MM.1S (cell line): ENCODE results near the gene KIZ.

ENCODE experiments used
- DNase-seq: peaks from one replicate; pipeline ENCODE4 v3.0.0-alpha.2; 2015
- H2AFZ ChIP-seq: fragments of 300-600 bp; sonication (generic); 2 replicates; pipeline ENCODE4 v1.6.0; 2016; ENCODE audit warnings: antibody characterized with exemption, low read length
- H3F3A ChIP-seq: fragments of 300-600 bp; sonication (generic); 2 replicates; pipeline ENCODE4 v1.6.1; 2016; ENCODE audit warnings: mild to moderate bottlenecking, antibody characterized with exemption, low read length, moderate library complexity, mixed read lengths; ENCODE audit not compliant: insufficient read depth
- H3K27ac ChIP-seq: fragments of 300-600 bp; sonication (generic); 2 replicates; pipeline ENCODE4 v1.5.1; 2016; ENCODE audit warnings: mild to moderate bottlenecking, low read length
- H3K27me3 ChIP-seq: fragments of 300-600 bp; sonication (generic); replicated peaks from 2 replicates; pipeline ENCODE4 v1.6.0; 2016; ENCODE audit warnings: low read length; ENCODE audit not compliant: insufficient read depth
- H3K36me3 ChIP-seq: fragments of 300-600 bp; sonication (generic); replicated peaks from 2 replicates; pipeline ENCODE4 v1.6.1; 2016; ENCODE audit warnings: mild to moderate bottlenecking, low read length, mixed read lengths; ENCODE audit not compliant: insufficient read depth
- H3K4me1 ChIP-seq: fragments of 300-600 bp; sonication (generic); 2 replicates; pipeline ENCODE4 v1.6.1; 2016; ENCODE audit warnings: low read length, mixed read lengths
- H3K4me2 ChIP-seq: fragments of 300-600 bp; sonication (generic); 2 replicates; pipeline ENCODE4 v1.6.0; 2016; ENCODE audit warnings: low read depth, low read length
- H3K4me3 ChIP-seq: fragments of 300-600 bp; sonication (generic); 2 replicates; pipeline ENCODE4 v1.5.1; 2016; ENCODE audit warnings: low read length, mixed read lengths
- H3K79me2 ChIP-seq: fragments of 300-600 bp; sonication (generic); 2 replicates; pipeline ENCODE4 v1.6.1; 2016; ENCODE audit warnings: mixed run types, low read length, mixed read lengths
- H3K9ac ChIP-seq: fragments of 300-600 bp; sonication (generic); 2 replicates; pipeline ENCODE4 v1.6.1; 2016; ENCODE audit warnings: low read length, mixed read lengths
- H3K9me2 ChIP-seq: fragments of 300-600 bp; sonication (generic); replicated peaks from 2 replicates; pipeline ENCODE4 v1.6.1; 2016; ENCODE audit warnings: mild to moderate bottlenecking, low read length, mixed read lengths; ENCODE audit not compliant: insufficient read depth
- H3K9me3 ChIP-seq: fragments of 300-600 bp; sonication (generic); replicated peaks from 2 replicates; pipeline ENCODE4 v1.6.1; 2016; ENCODE audit warnings: mild to moderate bottlenecking, low read length, mixed read lengths; ENCODE audit not compliant: insufficient read depth
- H4K20me1 ChIP-seq: fragments of 300-600 bp; sonication (generic); 2 replicates; pipeline ENCODE4 v1.6.1; 2016; ENCODE audit warnings: mild to moderate bottlenecking, low read length, moderate library complexity, mixed read lengths; ENCODE audit not compliant: insufficient read depth
- EZH2 ChIP-seq: fragments of 300-600 bp; sonication (generic); optimal IDR thresholded peaks from 2 replicates; pipeline ENCODE3; 2017; ENCODE audit warnings: low read depth, mild to moderate bottlenecking, antibody characterized with exemption, low read length, mixed read lengths
- EZH2phosphoT487 ChIP-seq: fragments of 300-600 bp; sonication (generic); IDR thresholded peaks from 2 replicates; pipeline ENCODE4 v1.6.1; 2018; ENCODE audit warnings: antibody characterized with exemption, low read length
- TF ChIP-seq, protein P1 (sequence below): fragments of 300-600 bp; sonication (generic); IDR thresholded peaks from 2 replicates; pipeline ENCODE4 v1.5.1; 2016; ENCODE audit warnings: antibody characterized with exemption, low read length, mixed read lengths

The KIZ gene, protein sequence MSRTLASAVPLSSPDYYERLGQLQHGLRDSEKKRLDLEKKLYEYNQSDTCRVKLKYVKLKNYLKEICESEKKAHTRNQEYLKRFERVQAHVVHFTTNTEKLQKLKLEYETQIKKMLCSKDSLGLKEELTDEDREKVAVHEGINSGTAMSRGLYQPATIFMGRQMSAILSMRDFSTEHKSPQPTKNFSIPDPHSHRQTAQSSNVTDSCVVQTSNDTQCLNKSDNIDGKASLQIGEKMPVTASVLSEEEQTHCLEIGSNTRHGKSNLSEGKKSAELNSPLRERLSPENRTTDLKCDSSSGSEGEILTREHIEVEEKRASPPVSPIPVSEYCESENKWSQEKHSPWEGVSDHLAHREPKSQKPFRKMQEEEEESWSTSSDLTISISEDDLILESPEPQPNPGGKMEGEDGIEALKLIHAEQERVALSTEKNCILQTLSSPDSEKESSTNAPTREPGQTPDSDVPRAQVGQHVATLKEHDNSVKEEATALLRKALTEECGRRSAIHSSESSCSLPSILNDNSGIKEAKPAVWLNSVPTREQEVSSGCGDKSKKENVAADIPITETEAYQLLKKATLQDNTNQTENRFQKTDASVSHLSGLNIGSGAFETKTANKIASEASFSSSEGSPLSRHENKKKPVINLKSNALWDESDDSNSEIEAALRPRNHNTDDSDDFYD

DNA sequence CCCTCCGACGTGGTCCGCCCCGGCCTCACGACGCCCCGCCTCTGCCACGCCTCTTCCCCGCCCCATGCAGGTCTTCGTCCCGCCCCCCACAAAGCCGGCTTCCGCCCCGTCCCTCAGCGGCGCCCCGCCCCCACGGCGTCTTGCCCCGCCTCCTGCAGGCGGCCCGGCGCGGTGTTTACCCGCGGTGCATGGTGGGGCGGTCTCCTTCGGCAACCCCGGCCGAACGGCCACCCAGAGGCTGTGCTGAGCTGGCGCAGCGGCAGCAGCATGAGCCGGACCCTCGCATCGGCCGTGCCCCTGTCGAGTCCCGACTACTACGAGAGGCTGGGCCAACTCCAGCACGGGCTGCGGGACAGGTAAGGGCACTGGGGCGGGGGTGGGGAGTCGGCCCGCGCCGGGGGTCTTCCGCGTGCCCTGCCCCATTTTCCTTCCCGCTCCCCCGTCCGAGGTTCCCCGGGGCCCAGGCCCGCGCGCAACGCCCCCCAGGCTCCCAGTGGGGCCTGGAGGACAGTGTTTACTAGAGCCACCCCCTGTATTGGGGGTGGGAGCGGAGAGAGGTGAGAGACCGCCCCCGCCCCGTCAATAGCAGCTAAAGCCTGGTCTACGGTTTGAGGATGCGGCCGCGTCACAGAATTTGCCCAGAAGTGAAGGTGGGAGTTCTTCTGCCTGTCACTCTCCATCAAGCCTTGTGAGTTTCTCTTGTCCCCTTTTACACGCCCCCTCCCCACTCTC lies at the start of gene KIZ:
KIZ (plus strand) TSS at position 234 of the 732 bp plus-strand sequence; CDS start at position 268, 34 bp downstream.
- peak within 1 kb of the TSS; percentile 98 for H2AFZ ChIP-seq
- no peak for TF ChIP-seq EZH2
- no peak for TF ChIP-seq EZH2phosphoT487
- TF ChIP-seq, protein P1, sequence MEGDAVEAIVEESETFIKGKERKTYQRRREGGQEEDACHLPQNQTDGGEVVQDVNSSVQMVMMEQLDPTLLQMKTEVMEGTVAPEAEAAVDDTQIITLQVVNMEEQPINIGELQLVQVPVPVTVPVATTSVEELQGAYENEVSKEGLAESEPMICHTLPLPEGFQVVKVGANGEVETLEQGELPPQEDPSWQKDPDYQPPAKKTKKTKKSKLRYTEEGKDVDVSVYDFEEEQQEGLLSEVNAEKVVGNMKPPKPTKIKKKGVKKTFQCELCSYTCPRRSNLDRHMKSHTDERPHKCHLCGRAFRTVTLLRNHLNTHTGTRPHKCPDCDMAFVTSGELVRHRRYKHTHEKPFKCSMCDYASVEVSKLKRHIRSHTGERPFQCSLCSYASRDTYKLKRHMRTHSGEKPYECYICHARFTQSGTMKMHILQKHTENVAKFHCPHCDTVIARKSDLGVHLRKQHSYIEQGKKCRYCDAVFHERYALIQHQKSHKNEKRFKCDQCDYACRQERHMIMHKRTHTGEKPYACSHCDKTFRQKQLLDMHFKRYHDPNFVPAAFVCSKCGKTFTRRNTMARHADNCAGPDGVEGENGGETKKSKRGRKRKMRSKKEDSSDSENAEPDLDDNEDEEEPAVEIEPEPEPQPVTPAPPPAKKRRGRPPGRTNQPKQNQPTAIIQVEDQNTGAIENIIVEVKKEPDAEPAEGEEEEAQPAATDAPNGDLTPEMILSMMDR = peak; percentile 38
- peaks cover 7% of the 10 kb centered on the region for H3K4me1 ChIP-seq
- no peaks in the 10 kb centered on the region for H3K9me3 ChIP-seq
- H3K27ac ChIP-seq = peak within 1 kb of the TSS; percentile 35; the same call in 1 of the 2 replicates
- peak; percentile 95 for DNase-seq
- no peaks in the 10 kb centered on the region for H4K20me1 ChIP-seq
- H3K9me2 ChIP-seq = no peaks in the 10 kb centered on the region
- H3K4me3 ChIP-seq = peak within 1 kb of the TSS; percentile 97
- H3K27me3 ChIP-seq = no peaks in the 10 kb centered on the region
- H3K36me3 ChIP-seq = no peaks in the 10 kb centered on the region
- peaks cover 12% of the 10 kb centered on the region for H3K79me2 ChIP-seq
- H3F3A ChIP-seq = no peaks in the 10 kb centered on the region; the same call in 1 of the 2 replicates
- peak within 1 kb of the TSS; percentile 96 for H3K4me2 ChIP-seq
- peak within 1 kb of the TSS; percentile 91 for H3K9ac ChIP-seq

DNA sequence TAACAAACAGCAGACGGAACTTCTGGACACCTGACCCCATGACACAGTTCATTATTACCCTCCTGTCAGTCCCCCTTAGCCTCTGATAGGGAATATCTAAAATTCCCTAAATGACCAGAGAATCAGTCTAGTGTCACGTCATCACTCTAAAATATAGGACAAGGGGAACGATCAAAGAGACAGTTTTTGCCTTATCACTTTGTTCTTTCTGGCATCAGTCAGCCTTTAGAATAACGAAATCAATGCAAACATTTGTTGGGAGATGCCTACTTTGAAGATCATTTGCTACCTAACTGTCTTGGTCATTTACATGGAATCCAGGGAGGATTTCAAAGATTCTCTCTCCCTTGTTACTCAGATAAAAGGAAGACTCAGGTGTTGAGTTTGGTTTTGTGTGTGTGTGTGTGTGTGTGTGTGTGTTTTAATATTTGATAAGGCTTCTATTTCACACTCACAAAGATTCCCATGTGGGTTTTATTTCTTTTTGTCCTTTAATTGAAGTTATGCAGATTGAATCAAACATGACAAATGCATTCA lies 48.0 kb upstream of the KIZ start:
- H3F3A ChIP-seq = no peaks in the 10 kb centered on the region
- H3K27ac ChIP-seq = no peak overlapping the region
- TF ChIP-seq, protein P1 = no peak
- TF ChIP-seq EZH2phosphoT487 (no peak), EZH2 (no peak)
- no peaks in the 10 kb centered on the region for H3K9me3 ChIP-seq
- no peaks in the 10 kb centered on the region for H4K20me1 ChIP-seq
- H3K27me3 ChIP-seq = no peaks in the 10 kb centered on the region
- H2AFZ ChIP-seq = no peak overlapping the region
- no peaks in the 10 kb centered on the region for H3K79me2 ChIP-seq
- H3K9ac ChIP-seq = no peak overlapping the region
- H3K4me2 ChIP-seq = no peak overlapping the region
- DNase-seq = no peak
- no peaks in the 10 kb centered on the region for H3K36me3 ChIP-seq
- no peaks in the 10 kb centered on the region for H3K4me1 ChIP-seq
- no peaks in the 10 kb centered on the region for H3K9me2 ChIP-seq
- H3K4me3 ChIP-seq = no peak overlapping the region

DNA sequence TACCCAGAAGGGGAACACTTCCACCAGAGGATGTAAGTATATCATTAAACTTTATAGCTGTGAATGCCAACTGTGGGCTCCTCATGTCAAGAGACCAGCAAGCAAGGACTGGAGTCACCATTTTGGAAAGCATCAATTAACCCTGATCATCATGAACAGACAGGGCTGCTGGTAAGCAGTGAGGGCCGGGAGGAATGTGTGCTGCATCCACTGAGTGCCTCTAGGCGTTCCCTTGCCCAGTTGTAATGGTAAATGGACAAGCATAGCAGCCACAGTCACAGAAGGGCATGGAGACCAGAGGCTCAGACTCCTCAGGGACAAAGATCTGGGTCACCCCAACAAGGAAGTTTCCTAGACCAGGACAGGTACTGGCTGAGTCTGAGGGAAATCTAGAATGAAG lies 43.3 kb upstream of the KIZ start:
- Histone ChIP-seq H3K27me3 (no peaks in the 10 kb centered on the region), H3K4me1 (no peaks in the 10 kb centered on the region), H3K9ac (no peak overlapping the region), H3K9me2 (no peaks in the 10 kb centered on the region), H3K36me3 (no peaks in the 10 kb centered on the region), H4K20me1 (no peaks in the 10 kb centered on the region), H3K4me2 (no peak overlapping the region), H3K79me2 (no peaks in the 10 kb centered on the region), H3K9me3 (no peaks in the 10 kb centered on the region), H3K27ac (no peak overlapping the region), H2AFZ (no peak overlapping the region), H3K4me3 (no peak overlapping the region), H3F3A (no peaks in the 10 kb centered on the region)
- TF ChIP-seq EZH2 = no peak
- TF ChIP-seq, protein P1 = no peak
- no peak for TF ChIP-seq EZH2phosphoT487
- DNase-seq = no peak
